HCT116 (cell line): ENCODE data around the gene PIP4K2A. TPM values are rescaled to one million over a fixed set of nuclear protein-coding genes. Genes with fewer than 3 reads are reported as not detected.

Experiments used
- ATAC-seq: fragments of 200-7000 bp; cut with Tn5 transposase; 2 replicates; pipeline ENCODE4 v1.9.1; 2020; ENCODE audit warnings: mild to moderate bottlenecking, moderate library complexity
- BruUV-seq: library from RNA; stranded (reverse); fragments of 400-500 nt; replicated peaks from 2 replicates; lab custom pipeline; 2021; lab: Mats Ljungman, UMichigan
- CTCF ChIA-PET: fragments of 300-600 bp; sonication (Branson Sonifier 250); formaldehyde crosslinking; loops from one replicate; lab custom pipeline; 2021; ENCODE audit warnings: antibody characterized with exemption; lab: Charles Lee
- POLR2A ChIA-PET: fragments of 300-600, 350-600 bp; sonication (Branson Sonifier 250); formaldehyde crosslinking; loops from one replicate; lab custom pipeline; 2021; ENCODE audit warnings: antibody characterized with exemption; lab: Charles Lee
- RAD21 ChIA-PET, 2 experiments: fragments of 300-600 bp; sonication (Branson Sonifier 250); formaldehyde crosslinking; loops; one replicate each; lab custom pipeline; 2023; ENCODE audit warnings: low total read pairs in 2 of 2; ENCODE audit not compliant: uncharacterized antibody in 2 of 2, unreplicated experiment in 2 of 2, low non-redundant PET in 1 of 2; lab: Charles Lee
- DNase-seq: peaks from one replicate; pipeline ENCODE4 v3.0.0-alpha.2; 2010; ENCODE audit warnings: low read depth, low spot score
- H2AFZ ChIP-seq: fragments of 200-600 bp; shearing (Covaris generic), sonication (generic); 2 replicates; pipeline ENCODE4 v1.6.1; 2017; ENCODE audit warnings: low read depth, mixed run types, mixed read lengths, antibody characterized with exemption, low read length; ENCODE audit not compliant: poor library complexity, severe bottlenecking
- H3K27ac ChIP-seq: 2 replicates; pipeline ENCODE4 v1.5.1; 2012; ENCODE audit warnings: low read depth, low read length
- H3K27me3 ChIP-seq: fragments of 200-600 bp; sonication (generic); 2 replicates; pipeline ENCODE4 v1.6.1; 2016; ENCODE audit warnings: mixed run types, low read length, mixed read lengths; ENCODE audit not compliant: insufficient read depth
- H3K36me3 ChIP-seq, 2 experiments: fragments of 200-500 bp in 1 of 2; fragments of 200-600 bp in 1 of 2; sonication (Bioruptor generic) in 1 of 2; sonication (generic) in 1 of 2; 2 replicates each; pipeline versions ENCODE4 v1.5.1 to v1.6.1; 2014 to 2016; ENCODE audit warnings: low read length in 2 of 2, inconsistent platforms in 1 of 2, mixed read lengths in 1 of 2, mixed run types in 1 of 2; ENCODE audit not compliant: insufficient read depth in 2 of 2, control insufficient read depth in 1 of 2
- H3K4me1 ChIP-seq, 2 experiments: fragments of 200-600 bp in 1 of 2; sonication (generic) in 1 of 2; 2 replicates each; pipeline versions ENCODE4 v1.5.1 to v1.6.1; 2012 to 2017; ENCODE audit warnings: low read length in 2 of 2, inconsistent platforms in 1 of 2, mild to moderate bottlenecking in 1 of 2, mixed read lengths in 1 of 2, mixed run types in 1 of 2, moderate library complexity in 1 of 2; ENCODE audit not compliant: insufficient read depth in 2 of 2, control insufficient read depth in 1 of 2
- H3K4me2 ChIP-seq: fragments of 200-600 bp; sonication (generic); 2 replicates; pipeline ENCODE4 v1.6.1; 2017; ENCODE audit warnings: mixed run types, low read length, mixed read lengths
- H3K4me3 ChIP-seq, 2 experiments: fragments of 200-600 bp in 1 of 2; sonication (generic) in 1 of 2; replicated peaks in 1 of 2; 2 replicates each; pipeline ENCODE4 v1.5.1; 2011 to 2016; ENCODE audit warnings: low read length in 2 of 2, control low read depth in 1 of 2, low read depth in 1 of 2, mild to moderate bottlenecking in 1 of 2, mixed read lengths in 1 of 2, mixed run types in 1 of 2
- H3K79me2 ChIP-seq: fragments of 200-600 bp; sonication (generic); 2 replicates; pipeline ENCODE4 v1.6.1; 2017; ENCODE audit warnings: mild to moderate bottlenecking, mixed run types, low read length, moderate library complexity, mixed read lengths; ENCODE audit not compliant: insufficient read depth
- H3K9ac ChIP-seq: fragments of 200-600 bp; sonication (generic); 2 replicates; pipeline ENCODE4 v1.6.1; 2016; ENCODE audit warnings: low read length, mixed read lengths
- H3K9me2 ChIP-seq: fragments of 200-600 bp; sonication (generic), shearing (Covaris generic); 2 replicates; pipeline ENCODE4 v1.6.1; 2017; ENCODE audit warnings: mixed run types, mild to moderate bottlenecking, moderate library complexity; ENCODE audit not compliant: insufficient read depth
- H3K9me3 ChIP-seq, 2 experiments: fragments of 200-500 bp in 1 of 2; fragments of 200-600 bp in 1 of 2; sonication (Bioruptor generic) in 1 of 2; sonication (generic) in 1 of 2; 2 replicates each; pipeline ENCODE4 v1.6.1; 2014 to 2017; ENCODE audit warnings: low read length in 2 of 2, mixed read lengths in 2 of 2, inconsistent platforms in 1 of 2, low read depth in 1 of 2, mild to moderate bottlenecking in 1 of 2, mixed run types in 1 of 2, moderate library complexity in 1 of 2; ENCODE audit not compliant: control insufficient read depth in 1 of 2, insufficient read depth in 1 of 2
- H4K20me1 ChIP-seq: fragments of 200-600 bp; sonication (generic), shearing (Covaris generic); 2 replicates; pipeline ENCODE4 v1.6.1; 2017; ENCODE audit warnings: mixed run types, mild to moderate bottlenecking, moderate library complexity; ENCODE audit not compliant: insufficient read depth
- CBX3 ChIP-seq: IDR thresholded peaks from 2 replicates; pipeline ENCODE4 v1.6.1; 2012; ENCODE audit warnings: low read depth
- EZH2 ChIP-seq: fragments of 200-600 bp; sonication (generic); IDR thresholded peaks from 2 replicates; pipeline ENCODE4 v1.6.1; 2017; ENCODE audit warnings: antibody characterized with exemption, mixed run types
- EZH2phosphoT487 ChIP-seq: fragments of 200-600 bp; IDR thresholded peaks from 2 replicates; pipeline ENCODE4 v1.6.1; 2018; ENCODE audit warnings: antibody characterized with exemption, borderline replicate concordance
- MAX ChIP-seq: IDR thresholded peaks from 2 replicates; pipeline ENCODE4 v1.6.1; 2012
- POLR2A ChIP-seq: IDR thresholded peaks from 2 replicates; pipeline ENCODE4 v1.7.0; 2011; ENCODE audit warnings: borderline replicate concordance; ENCODE audit not compliant: insufficient read depth, insufficient read length; ENCODE audit errors: extremely low read depth
- POLR2AphosphoS5 ChIP-seq: IDR thresholded peaks from 2 replicates; pipeline ENCODE4 v1.6.1; 2011; ENCODE audit warnings: mild to moderate bottlenecking, low read depth, low read length, moderate library complexity
- SRF ChIP-seq: IDR thresholded peaks from 2 replicates; pipeline ENCODE4 v1.6.1; 2012; ENCODE audit warnings: low read depth
- TCF7L2 ChIP-seq: IDR thresholded peaks from 2 replicates; pipeline ENCODE4 v1.7.0; 2011; ENCODE audit warnings: borderline replicate concordance, inconsistent platforms; ENCODE audit not compliant: insufficient read depth, insufficient read length; ENCODE audit errors: extremely low read depth
- YY1 ChIP-seq: IDR thresholded peaks from 2 replicates; pipeline ENCODE4 v1.6.1; 2011; ENCODE audit warnings: low read length, low read depth, moderate library complexity, mild to moderate bottlenecking; ENCODE audit not compliant: insufficient replicate concordance; ENCODE audit errors: extremely low read depth
- ZBTB33 ChIP-seq: IDR thresholded peaks from 2 replicates; pipeline ENCODE4 v1.6.1; 2011; ENCODE audit warnings: mild to moderate bottlenecking, low read length, moderate library complexity; ENCODE audit not compliant: insufficient replicate concordance; ENCODE audit errors: extremely low read depth
- ZFX ChIP-seq: fragments of 450-650 bp; IDR thresholded peaks from 2 replicates; pipeline ENCODE4 v1.6.1; 2017
- intact Hi-C: fragments of 100-400 bp; cut with micrococcal nuclease; formaldehyde crosslinking; loops from 2 replicates; pipeline ENCODE4 v1.10.0; 2022
- total RNA-seq: library from RNA; stranded (reverse); gene quantifications from one replicate; pipeline ENCODE4 v1.2.1, GENCODE V29; 2021; ENCODE audit not compliant: unreplicated experiment
- TF ChIP-seq, protein P1 (sequence below): IDR thresholded peaks from 2 replicates; pipeline ENCODE4 v1.6.1; 2012; ENCODE audit warnings: low read depth
- TF ChIP-seq, protein P2 (sequence below), 3 experiments: fragments of 200-600 bp in 1 of 3; sonication (generic) in 1 of 3; IDR thresholded peaks in 2 of 3; conservative IDR thresholded peaks in 1 of 3; 2 replicates each; pipeline ENCODE4 v1.5.1; 2012 to 2017; ENCODE audit warnings: low read depth in 2 of 3, low read length in 2 of 3, antibody characterized with exemption in 1 of 3, borderline replicate concordance in 1 of 3, control low read depth in 1 of 3, mild to moderate bottlenecking in 1 of 3, mixed read lengths in 1 of 3, mixed run types in 1 of 3, moderate library complexity in 1 of 3; ENCODE audit not compliant: insufficient read depth in 1 of 3

PIP4K2A gene
- total RNA-seq, 1 experiment from 2014 or later: 41.9 TPM

DNA sequence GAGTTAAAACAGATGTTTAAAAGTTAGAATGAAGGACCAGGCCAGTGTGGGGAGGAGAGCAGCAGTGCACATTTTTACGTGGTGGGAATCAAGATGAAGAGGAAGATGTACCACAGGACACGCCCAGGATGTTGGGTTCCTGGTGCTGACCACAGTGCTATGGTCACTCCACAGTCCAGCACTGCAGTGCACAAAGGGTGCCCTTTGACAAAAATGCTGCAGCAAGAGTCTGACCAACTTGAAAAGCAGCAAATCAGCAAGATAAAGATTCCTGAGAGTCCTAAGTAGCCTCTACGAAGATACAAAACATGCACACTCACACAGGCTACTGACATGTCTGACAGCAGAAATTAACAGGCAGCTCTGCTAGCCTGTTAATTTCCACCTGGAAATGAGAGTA lies 107.1 kb downstream of the PIP4K2A start (continued):
- TF ChIP-seq ZBTB33 (no peak), CBX3 (no peak), YY1 (no peak), POLR2AphosphoS5 (no peak), ZFX (no peak), EZH2 (no peak), POLR2A (no peak), EZH2phosphoT487 (no peak)
- TF ChIP-seq, protein P1, sequence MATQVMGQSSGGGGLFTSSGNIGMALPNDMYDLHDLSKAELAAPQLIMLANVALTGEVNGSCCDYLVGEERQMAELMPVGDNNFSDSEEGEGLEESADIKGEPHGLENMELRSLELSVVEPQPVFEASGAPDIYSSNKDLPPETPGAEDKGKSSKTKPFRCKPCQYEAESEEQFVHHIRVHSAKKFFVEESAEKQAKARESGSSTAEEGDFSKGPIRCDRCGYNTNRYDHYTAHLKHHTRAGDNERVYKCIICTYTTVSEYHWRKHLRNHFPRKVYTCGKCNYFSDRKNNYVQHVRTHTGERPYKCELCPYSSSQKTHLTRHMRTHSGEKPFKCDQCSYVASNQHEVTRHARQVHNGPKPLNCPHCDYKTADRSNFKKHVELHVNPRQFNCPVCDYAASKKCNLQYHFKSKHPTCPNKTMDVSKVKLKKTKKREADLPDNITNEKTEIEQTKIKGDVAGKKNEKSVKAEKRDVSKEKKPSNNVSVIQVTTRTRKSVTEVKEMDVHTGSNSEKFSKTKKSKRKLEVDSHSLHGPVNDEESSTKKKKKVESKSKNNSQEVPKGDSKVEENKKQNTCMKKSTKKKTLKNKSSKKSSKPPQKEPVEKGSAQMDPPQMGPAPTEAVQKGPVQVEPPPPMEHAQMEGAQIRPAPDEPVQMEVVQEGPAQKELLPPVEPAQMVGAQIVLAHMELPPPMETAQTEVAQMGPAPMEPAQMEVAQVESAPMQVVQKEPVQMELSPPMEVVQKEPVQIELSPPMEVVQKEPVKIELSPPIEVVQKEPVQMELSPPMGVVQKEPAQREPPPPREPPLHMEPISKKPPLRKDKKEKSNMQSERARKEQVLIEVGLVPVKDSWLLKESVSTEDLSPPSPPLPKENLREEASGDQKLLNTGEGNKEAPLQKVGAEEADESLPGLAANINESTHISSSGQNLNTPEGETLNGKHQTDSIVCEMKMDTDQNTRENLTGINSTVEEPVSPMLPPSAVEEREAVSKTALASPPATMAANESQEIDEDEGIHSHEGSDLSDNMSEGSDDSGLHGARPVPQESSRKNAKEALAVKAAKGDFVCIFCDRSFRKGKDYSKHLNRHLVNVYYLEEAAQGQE: no peak

DNA sequence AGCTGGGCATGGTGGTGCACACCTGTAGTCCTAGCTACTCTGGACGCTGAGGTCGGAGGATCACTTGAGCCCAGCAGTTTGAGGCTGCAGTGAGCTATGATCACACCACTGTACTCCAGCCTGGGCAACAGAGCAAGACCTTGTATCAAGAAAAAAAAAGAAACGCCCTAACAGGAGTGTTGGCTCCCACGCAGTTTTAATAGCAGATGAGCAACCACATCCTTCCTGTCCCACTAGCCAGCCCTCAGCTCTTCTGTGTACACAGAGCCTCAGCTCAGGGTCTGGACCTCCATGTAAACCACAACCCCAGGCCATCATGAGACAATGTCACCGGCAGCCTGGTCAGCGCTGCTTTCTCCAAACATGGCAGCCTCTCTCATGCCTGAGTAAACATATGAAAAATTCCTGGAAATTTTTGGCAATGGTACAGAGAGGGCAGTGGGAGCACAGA lies 108.2 kb downstream of the PIP4K2A start:
- Histone ChIP-seq H4K20me1 (no peaks in the 10 kb centered on the region), H3K4me1 (peaks cover 0 to 15% of the 10 kb centered on the region in 2 experiments; a peak in 1 of 4 replicates), H3K4me3 (no peak overlapping the region), H3K4me2 (no peak overlapping the region), H3K27me3 (no peaks in the 10 kb centered on the region), H3K79me2 (peaks cover 82% of the 10 kb centered on the region), H3K36me3 (peaks cover 2 to 19% of the 10 kb centered on the region in 2 experiments; a peak in 1 of 4 replicates), H3K9me3 (no peaks in the 10 kb centered on the region), H3K9me2 (no peaks in the 10 kb centered on the region), H2AFZ (no peak overlapping the region), H3K27ac (no peak overlapping the region), H3K9ac (no peak overlapping the region)
- CTCF ChIA-PET: no interaction called here
- ATAC-seq (no peak), DNase-seq (no peak)
- RAD21 ChIA-PET: no interaction called here
- POLR2A ChIA-PET: no interaction called here
- no TSS peak for BruUV-seq
- intact Hi-C loops: no loop called here
- TF ChIP-seq SRF (no peak), TCF7L2 (no peak), MAX (no peak)
- TF ChIP-seq, protein P1: no peak
- TF ChIP-seq, protein P2, sequence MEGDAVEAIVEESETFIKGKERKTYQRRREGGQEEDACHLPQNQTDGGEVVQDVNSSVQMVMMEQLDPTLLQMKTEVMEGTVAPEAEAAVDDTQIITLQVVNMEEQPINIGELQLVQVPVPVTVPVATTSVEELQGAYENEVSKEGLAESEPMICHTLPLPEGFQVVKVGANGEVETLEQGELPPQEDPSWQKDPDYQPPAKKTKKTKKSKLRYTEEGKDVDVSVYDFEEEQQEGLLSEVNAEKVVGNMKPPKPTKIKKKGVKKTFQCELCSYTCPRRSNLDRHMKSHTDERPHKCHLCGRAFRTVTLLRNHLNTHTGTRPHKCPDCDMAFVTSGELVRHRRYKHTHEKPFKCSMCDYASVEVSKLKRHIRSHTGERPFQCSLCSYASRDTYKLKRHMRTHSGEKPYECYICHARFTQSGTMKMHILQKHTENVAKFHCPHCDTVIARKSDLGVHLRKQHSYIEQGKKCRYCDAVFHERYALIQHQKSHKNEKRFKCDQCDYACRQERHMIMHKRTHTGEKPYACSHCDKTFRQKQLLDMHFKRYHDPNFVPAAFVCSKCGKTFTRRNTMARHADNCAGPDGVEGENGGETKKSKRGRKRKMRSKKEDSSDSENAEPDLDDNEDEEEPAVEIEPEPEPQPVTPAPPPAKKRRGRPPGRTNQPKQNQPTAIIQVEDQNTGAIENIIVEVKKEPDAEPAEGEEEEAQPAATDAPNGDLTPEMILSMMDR (IDR thresholded peaks at IDR 0.05 in 2 of 3, conservative IDR thresholded peaks at IDR 0.05 in 1 of 3; ENCODE audit: borderline replicate concordance in 1 of 3, insufficient read depth in 1 of 3, low read depth in 2 of 3, low read length in 2 of 3): no peak
